Endothelial cell of umbilical vein (primary cell): ENCODE results near the gene EPHX1. TPM values are rescaled to one million over a fixed set of nuclear protein-coding genes. Genes with fewer than 3 reads are reported as not detected.

Source experiments
- BruUV-seq: library from RNA; stranded (reverse); fragments of 400-500 nt; replicated peaks from 2 replicates; lab custom pipeline; 2021; lab: Mats Ljungman, UMichigan
- CTCF ChIA-PET: fragments of 300-600, 350-600 bp; sonication (Branson Sonifier 250); formaldehyde crosslinking; loops from one replicate; lab custom pipeline; 2021; ENCODE audit warnings: antibody characterized with exemption, inconsistent platforms; lab: Charles Lee
- POLR2A ChIA-PET: fragments of 300-600, 350-600 bp; sonication (Branson Sonifier 250); formaldehyde crosslinking; loops from one replicate; lab custom pipeline; 2021; ENCODE audit warnings: antibody characterized with exemption, inconsistent platforms; lab: Charles Lee
- DNase-seq: peaks from one replicate; pipeline ENCODE4 v3.0.0-alpha.2; 2011; ENCODE audit warnings: low read depth, low spot score
- FAIRE-seq: peaks from 2 replicates; lab custom pipeline; 2011; peaks lifted over from hg19 to GRCh38; lab: Jason Lieb, UNC
- H2AFZ ChIP-seq: 2 replicates; pipeline ENCODE4 v1.6.0; 2012; ENCODE audit warnings: low read depth, low read length, control low read depth, inconsistent platforms
- H3K27ac ChIP-seq: 2 replicates; pipeline ENCODE4 v1.5.1; 2011; ENCODE audit warnings: low read depth, mild to moderate bottlenecking, control low read depth, low read length, moderate library complexity; ENCODE audit not compliant: insufficient read depth
- H3K27me3 ChIP-seq, 2 experiments: 2 replicates each; pipeline versions ENCODE4 v1.6.0 to v1.6.1; 2011; ENCODE audit warnings: low read length in 2 of 2, mixed read lengths in 1 of 2; ENCODE audit not compliant: control insufficient read depth in 2 of 2, insufficient read depth in 2 of 2
- H3K36me3 ChIP-seq, 2 experiments: 2 replicates in 1 of 2; 3 replicates in 1 of 2; pipeline ENCODE4 v1.5.1; 2011; ENCODE audit warnings: low read length in 2 of 2, mild to moderate bottlenecking in 1 of 2, moderate library complexity in 1 of 2; ENCODE audit not compliant: control insufficient read depth in 2 of 2, insufficient read depth in 2 of 2; ENCODE audit errors: extremely low read depth in 1 of 2
- H3K4me1 ChIP-seq: 3 replicates; pipeline ENCODE4 v1.5.1; 2011; ENCODE audit warnings: mild to moderate bottlenecking, low read length; ENCODE audit not compliant: control insufficient read depth, insufficient read depth; ENCODE audit errors: extremely low read depth
- H3K4me2 ChIP-seq: 2 replicates; pipeline ENCODE4 v1.6.1; 2011; ENCODE audit warnings: low read length, control low read depth, mixed read lengths; ENCODE audit not compliant: insufficient read depth
- H3K4me3 ChIP-seq, 3 experiments: fragments of 200-600 bp in 1 of 3; sonication (generic), shearing (Covaris generic) in 1 of 3; replicated peaks in 1 of 3; 2 replicates each; pipeline ENCODE4 v1.5.1; 2011 to 2016; ENCODE audit warnings: control low read depth in 3 of 3, low read length in 3 of 3, mild to moderate bottlenecking in 2 of 3, inconsistent platforms in 1 of 3, low read depth in 1 of 3, moderate library complexity in 1 of 3; ENCODE audit not compliant: insufficient read depth in 1 of 3
- H3K79me2 ChIP-seq: 2 replicates; pipeline ENCODE4 v1.6.0; 2012; ENCODE audit warnings: low read length, inconsistent platforms; ENCODE audit not compliant: control insufficient read depth, insufficient read depth
- H3K9ac ChIP-seq: replicated peaks from 2 replicates; pipeline ENCODE3; 2011; ENCODE audit warnings: low read length, control low read depth; ENCODE audit not compliant: insufficient read depth; ENCODE audit errors: extremely low read depth
- H3K9me1 ChIP-seq: replicated peaks from 3 replicates; pipeline ENCODE4 v1.6.0; 2011; ENCODE audit warnings: mild to moderate bottlenecking, low read length; ENCODE audit not compliant: control insufficient read depth, insufficient read depth; ENCODE audit errors: extremely low read depth
- H3K9me3 ChIP-seq: replicated peaks from 2 replicates; pipeline ENCODE4 v1.5.1; 2012; ENCODE audit warnings: low read length, inconsistent platforms; ENCODE audit not compliant: control insufficient read depth, insufficient read depth
- H4K20me1 ChIP-seq: replicated peaks from 2 replicates; pipeline ENCODE3; 2011; ENCODE audit warnings: mild to moderate bottlenecking, low read length; ENCODE audit not compliant: control insufficient read depth, insufficient read depth; ENCODE audit errors: extremely low read depth
- CTCF ChIP-seq, 2 donors: IDR thresholded peaks; 1 replicate in 1 of 2; 2 replicates in 1 of 2; pipeline ENCODE4 v1.5.1; 2011; ENCODE audit warnings: low read length in 2 of 2, mild to moderate bottlenecking in 2 of 2, moderate library complexity in 2 of 2, control low read depth in 1 of 2, inconsistent platforms in 1 of 2, low read depth in 1 of 2; ENCODE audit not compliant: insufficient read depth in 1 of 2; ENCODE audit errors: extremely low read depth in 1 of 2
- EZH2 ChIP-seq: IDR thresholded peaks from 2 replicates; pipeline ENCODE4 v1.6.1; 2012; ENCODE audit warnings: borderline replicate concordance, low read depth, mild to moderate bottlenecking, moderate library complexity, low read length, inconsistent platforms; ENCODE audit not compliant: severe bottlenecking
- FOS ChIP-seq: IDR thresholded peaks from 2 replicates; pipeline ENCODE4 v1.6.1; 2011; ENCODE audit warnings: mild to moderate bottlenecking, low read length, moderate library complexity, borderline replicate concordance; ENCODE audit not compliant: insufficient read depth
- GATA2 ChIP-seq: IDR thresholded peaks from 2 replicates; pipeline ENCODE4 v1.7.0; 2011; ENCODE audit warnings: low read depth, mild to moderate bottlenecking, moderate library complexity, mixed read lengths, low read length; ENCODE audit not compliant: insufficient read length, insufficient read depth
- JUN ChIP-seq: IDR thresholded peaks from 2 replicates; pipeline ENCODE4 v1.6.1; 2011; ENCODE audit warnings: borderline replicate concordance, low read depth; ENCODE audit not compliant: insufficient read length, insufficient read depth
- MAX ChIP-seq: IDR thresholded peaks from 2 replicates; pipeline ENCODE4 v1.6.1; 2011; ENCODE audit not compliant: insufficient read depth, insufficient read length
- MYC ChIP-seq: IDR thresholded peaks from one replicate; pipeline ENCODE4 v1.6.1; 2011; ENCODE audit warnings: mild to moderate bottlenecking, low read depth, low read length
- POLR2A ChIP-seq: IDR thresholded peaks from 2 replicates; pipeline ENCODE4 v1.6.1; 2012; ENCODE audit warnings: low read depth, mild to moderate bottlenecking, control low read depth, low read length
- POLR2AphosphoS5 ChIP-seq: IDR thresholded peaks from 2 replicates; pipeline ENCODE4 v1.6.1; 2012; ENCODE audit warnings: low read depth, mild to moderate bottlenecking, control low read depth, low read length, moderate library complexity; ENCODE audit not compliant: insufficient read depth
- dilution Hi-C: fragments of 300-500 bp; cut with MboI; formaldehyde crosslinking; loops from one replicate; pipeline ENCODE4 v1.15.0; 2019; ENCODE audit warnings: low sequenced_read_pairs; ENCODE audit not compliant: extremely low pct_ligation_motif_present
- intact Hi-C: fragments of 100-400 bp; cut with micrococcal nuclease; formaldehyde crosslinking; loops from one replicate; pipeline ENCODE4 v1.10.0; 2022
- polyA plus RNA-seq, 4 experiments: library from polyadenylated mRNA; depleted of rRNA in 3 of 4; stranded (reverse) in 3 of 4; unstranded in 1 of 4; fragments of >200 nt; gene quantifications; 2 replicates each; pipeline versions ENCODE4 v1.2.1 to v1.2.3, GENCODE V29; 2011 to 2012; ENCODE audit warnings: missing spikeins in 1 of 4
- total RNA-seq: library from RNA; stranded (reverse); gene quantifications from 2 replicates; pipeline ENCODE4 v1.2.3, GENCODE V29; 2021

EPHX1 gene
- total and polyA plus RNA-seq, 2 donors (not counting 3 experiments of a cell fraction or from before 2014, with no cell fraction given), result 23.7 to 25.2 TPM

GRCh38 chr1:225880636-225881035 is 70.7 kb downstream of the EPHX1 start:
- FAIRE-seq (no peak), DNase-seq (no peak)
- no peaks in the 10 kb centered on the region for H3K79me2 ChIP-seq
- H3K27ac ChIP-seq, result no peak overlapping the region
- ChIA-PET POLR2A (interaction anchor here (1.0 to 1.3 kb wide), 2 partner anchors 103 to 372 kb away, joined by 3 to 4 read pairs; partner anchors contain the start of gene SRP9), CTCF (interaction anchor here (0.6 to 4.7 kb wide), 5 partner anchors 9 to 406 kb away, joined by 3 to 40 read pairs (median 3); partner anchors contain the start of genes EPHX1 and LEFTY1)
- dilution Hi-C loops, result no loop called here
- H4K20me1 ChIP-seq, result no peaks in the 10 kb centered on the region
- H3K4me2 ChIP-seq, result peak overlapping the region; percentile 81
- H3K36me3 ChIP-seq, result peaks cover 0 to under 1% of the 10 kb centered on the region in 2 experiments
- H3K27me3 ChIP-seq, result no peaks in the 10 kb centered on the region
- BruUV-seq, result TSS peak; percentile 28
- H3K9ac ChIP-seq, result no peak overlapping the region
- H3K4me1 ChIP-seq, result peaks cover 14% of the 10 kb centered on the region
- intact Hi-C loops, result no loop called here
- H3K9me3 ChIP-seq, result no peaks in the 10 kb centered on the region
- no peak overlapping the region for H3K4me3 ChIP-seq
- H2AFZ ChIP-seq, result no peak overlapping the region
- TF ChIP-seq POLR2AphosphoS5, result no peak
- no peak for TF ChIP-seq CTCF (IDR thresholded peaks at IDR 0.05; ENCODE audit: extremely low read depth in 1 of 2, insufficient read depth in 1 of 2, low read depth in 1 of 2, low read length in 2 of 2)
- TF ChIP-seq FOS, result no peak
- TF ChIP-seq MYC, result no peak
- no peak for TF ChIP-seq POLR2A
- TF ChIP-seq MAX, result no peak
- TF ChIP-seq GATA2, result no peak
- no peak for TF ChIP-seq EZH2
- TF ChIP-seq JUN, result no peak
- no peaks in the 10 kb centered on the region for H3K9me1 ChIP-seq
